Endothelial cell of umbilical vein (primary cell): ENCODE measurements around the gene KRT3. TPM values are rescaled to one million over a fixed set of nuclear protein-coding genes. Genes with fewer than 3 reads are reported as not detected.

Experiments used
- BruUV-seq: library from RNA; stranded (reverse); fragments of 400-500 nt; replicated peaks from 2 replicates; lab custom pipeline; 2021; lab: Mats Ljungman, UMichigan
- CTCF ChIA-PET: fragments of 300-600, 350-600 bp; sonication (Branson Sonifier 250); formaldehyde crosslinking; loops from one replicate; lab custom pipeline; 2021; ENCODE audit warnings: antibody characterized with exemption, inconsistent platforms; lab: Charles Lee
- POLR2A ChIA-PET: fragments of 300-600, 350-600 bp; sonication (Branson Sonifier 250); formaldehyde crosslinking; loops from one replicate; lab custom pipeline; 2021; ENCODE audit warnings: antibody characterized with exemption, inconsistent platforms; lab: Charles Lee
- DNase-seq: peaks from one replicate; pipeline ENCODE4 v3.0.0-alpha.2; 2011; ENCODE audit warnings: low read depth, low spot score
- FAIRE-seq: peaks from 2 replicates; lab custom pipeline; 2011; peaks lifted over from hg19 to GRCh38; lab: Jason Lieb, UNC
- H2AFZ ChIP-seq: 2 replicates; pipeline ENCODE4 v1.6.0; 2012; ENCODE audit warnings: low read depth, low read length, control low read depth, inconsistent platforms
- H3K27ac ChIP-seq: 2 replicates; pipeline ENCODE4 v1.5.1; 2011; ENCODE audit warnings: low read depth, mild to moderate bottlenecking, control low read depth, low read length, moderate library complexity; ENCODE audit not compliant: insufficient read depth
- H3K27me3 ChIP-seq, 2 experiments: 2 replicates each; pipeline versions ENCODE4 v1.6.0 to v1.6.1; 2011; ENCODE audit warnings: low read length in 2 of 2, mixed read lengths in 1 of 2; ENCODE audit not compliant: control insufficient read depth in 2 of 2, insufficient read depth in 2 of 2
- H3K36me3 ChIP-seq, 2 experiments: 2 replicates in 1 of 2; 3 replicates in 1 of 2; pipeline ENCODE4 v1.5.1; 2011; ENCODE audit warnings: low read length in 2 of 2, mild to moderate bottlenecking in 1 of 2, moderate library complexity in 1 of 2; ENCODE audit not compliant: control insufficient read depth in 2 of 2, insufficient read depth in 2 of 2; ENCODE audit errors: extremely low read depth in 1 of 2
- H3K4me1 ChIP-seq: 3 replicates; pipeline ENCODE4 v1.5.1; 2011; ENCODE audit warnings: mild to moderate bottlenecking, low read length; ENCODE audit not compliant: control insufficient read depth, insufficient read depth; ENCODE audit errors: extremely low read depth
- H3K4me2 ChIP-seq: 2 replicates; pipeline ENCODE4 v1.6.1; 2011; ENCODE audit warnings: low read length, control low read depth, mixed read lengths; ENCODE audit not compliant: insufficient read depth
- H3K4me3 ChIP-seq, 3 experiments: fragments of 200-600 bp in 1 of 3; sonication (generic), shearing (Covaris generic) in 1 of 3; replicated peaks in 1 of 3; 2 replicates each; pipeline ENCODE4 v1.5.1; 2011 to 2016; ENCODE audit warnings: control low read depth in 3 of 3, low read length in 3 of 3, mild to moderate bottlenecking in 2 of 3, inconsistent platforms in 1 of 3, low read depth in 1 of 3, moderate library complexity in 1 of 3; ENCODE audit not compliant: insufficient read depth in 1 of 3
- H3K79me2 ChIP-seq: 2 replicates; pipeline ENCODE4 v1.6.0; 2012; ENCODE audit warnings: low read length, inconsistent platforms; ENCODE audit not compliant: control insufficient read depth, insufficient read depth
- H3K9ac ChIP-seq: replicated peaks from 2 replicates; pipeline ENCODE3; 2011; ENCODE audit warnings: low read length, control low read depth; ENCODE audit not compliant: insufficient read depth; ENCODE audit errors: extremely low read depth
- H3K9me1 ChIP-seq: replicated peaks from 3 replicates; pipeline ENCODE4 v1.6.0; 2011; ENCODE audit warnings: mild to moderate bottlenecking, low read length; ENCODE audit not compliant: control insufficient read depth, insufficient read depth; ENCODE audit errors: extremely low read depth
- H3K9me3 ChIP-seq: replicated peaks from 2 replicates; pipeline ENCODE4 v1.5.1; 2012; ENCODE audit warnings: low read length, inconsistent platforms; ENCODE audit not compliant: control insufficient read depth, insufficient read depth
- H4K20me1 ChIP-seq: replicated peaks from 2 replicates; pipeline ENCODE3; 2011; ENCODE audit warnings: mild to moderate bottlenecking, low read length; ENCODE audit not compliant: control insufficient read depth, insufficient read depth; ENCODE audit errors: extremely low read depth
- EZH2 ChIP-seq: IDR thresholded peaks from 2 replicates; pipeline ENCODE4 v1.6.1; 2012; ENCODE audit warnings: borderline replicate concordance, low read depth, mild to moderate bottlenecking, moderate library complexity, low read length, inconsistent platforms; ENCODE audit not compliant: severe bottlenecking
- FOS ChIP-seq: IDR thresholded peaks from 2 replicates; pipeline ENCODE4 v1.6.1; 2011; ENCODE audit warnings: mild to moderate bottlenecking, low read length, moderate library complexity, borderline replicate concordance; ENCODE audit not compliant: insufficient read depth
- GATA2 ChIP-seq: IDR thresholded peaks from 2 replicates; pipeline ENCODE4 v1.7.0; 2011; ENCODE audit warnings: low read depth, mild to moderate bottlenecking, moderate library complexity, mixed read lengths, low read length; ENCODE audit not compliant: insufficient read length, insufficient read depth
- JUN ChIP-seq: IDR thresholded peaks from 2 replicates; pipeline ENCODE4 v1.6.1; 2011; ENCODE audit warnings: borderline replicate concordance, low read depth; ENCODE audit not compliant: insufficient read length, insufficient read depth
- MAX ChIP-seq: IDR thresholded peaks from 2 replicates; pipeline ENCODE4 v1.6.1; 2011; ENCODE audit not compliant: insufficient read depth, insufficient read length
- MYC ChIP-seq: IDR thresholded peaks from one replicate; pipeline ENCODE4 v1.6.1; 2011; ENCODE audit warnings: mild to moderate bottlenecking, low read depth, low read length
- POLR2A ChIP-seq: IDR thresholded peaks from 2 replicates; pipeline ENCODE4 v1.6.1; 2012; ENCODE audit warnings: low read depth, mild to moderate bottlenecking, control low read depth, low read length
- POLR2AphosphoS5 ChIP-seq: IDR thresholded peaks from 2 replicates; pipeline ENCODE4 v1.6.1; 2012; ENCODE audit warnings: low read depth, mild to moderate bottlenecking, control low read depth, low read length, moderate library complexity; ENCODE audit not compliant: insufficient read depth
- dilution Hi-C: fragments of 300-500 bp; cut with MboI; formaldehyde crosslinking; loops from one replicate; pipeline ENCODE4 v1.15.0; 2019; ENCODE audit warnings: low sequenced_read_pairs; ENCODE audit not compliant: extremely low pct_ligation_motif_present
- intact Hi-C: fragments of 100-400 bp; cut with micrococcal nuclease; formaldehyde crosslinking; loops from one replicate; pipeline ENCODE4 v1.10.0; 2022
- polyA plus RNA-seq, 4 experiments: library from polyadenylated mRNA; depleted of rRNA in 3 of 4; stranded (reverse) in 3 of 4; unstranded in 1 of 4; fragments of >200 nt; gene quantifications; 2 replicates each; pipeline versions ENCODE4 v1.2.1 to v1.2.3, GENCODE V29; 2011 to 2012; ENCODE audit warnings: missing spikeins in 1 of 4
- total RNA-seq: library from RNA; stranded (reverse); gene quantifications from 2 replicates; pipeline ENCODE4 v1.2.3, GENCODE V29; 2021
- TF ChIP-seq, protein P1 (sequence below), 2 donors: IDR thresholded peaks; 1 replicate in 1 of 2; 2 replicates in 1 of 2; pipeline ENCODE4 v1.5.1; 2011; ENCODE audit warnings: low read length in 2 of 2, mild to moderate bottlenecking in 2 of 2, moderate library complexity in 2 of 2, control low read depth in 1 of 2, inconsistent platforms in 1 of 2, low read depth in 1 of 2; ENCODE audit not compliant: insufficient read depth in 1 of 2; ENCODE audit errors: extremely low read depth in 1 of 2

The KRT3 gene
- total and polyA plus RNA-seq, 2 donors (not counting 3 experiments of a cell fraction or from before 2014, with no cell fraction given) = not detected

DNA sequence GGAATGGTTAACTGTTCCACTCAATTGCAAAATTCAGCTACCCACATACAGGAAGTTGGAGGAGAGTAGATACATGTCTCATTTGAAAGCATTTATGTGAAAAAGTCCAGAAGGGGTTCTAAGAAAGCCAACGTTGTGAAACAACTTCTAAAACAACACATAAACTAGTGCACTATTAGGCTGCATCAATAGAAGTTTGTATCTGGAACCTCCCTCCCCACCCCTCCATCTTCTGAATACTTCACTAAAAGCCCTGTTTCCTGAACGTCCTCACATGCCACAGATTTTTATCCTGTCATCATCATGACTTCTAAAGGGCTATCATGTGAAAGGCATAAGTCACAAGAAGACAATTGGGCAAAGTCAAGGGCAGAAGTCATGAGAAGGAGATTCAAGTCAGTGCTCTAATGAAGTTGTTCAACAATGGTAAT, 32.7 kb upstream of the KRT3 start:
- Histone ChIP-seq H2AFZ (no peak overlapping the region), H3K4me2 (no peak overlapping the region), H3K79me2 (no peaks in the 10 kb centered on the region), H3K4me3 (no peak overlapping the region), H3K4me1 (no peaks in the 10 kb centered on the region), H3K27me3 (peaks cover 2 to 3% of the 10 kb centered on the region in 2 experiments), H3K9ac (no peak overlapping the region), H3K27ac (no peak overlapping the region), H3K9me1 (no peaks in the 10 kb centered on the region), H4K20me1 (no peaks in the 10 kb centered on the region), H3K36me3 (no peaks in the 10 kb centered on the region), H3K9me3 (no peaks in the 10 kb centered on the region)
- ChIA-PET POLR2A (no interaction called here), CTCF (no interaction called here)
- DNase-seq = no peak
- dilution Hi-C loops = no loop called here
- TF ChIP-seq MYC = no peak
- TF ChIP-seq EZH2 = no peak
- no peak for TF ChIP-seq JUN
- TF ChIP-seq GATA2 = no peak
- TF ChIP-seq, protein P1, sequence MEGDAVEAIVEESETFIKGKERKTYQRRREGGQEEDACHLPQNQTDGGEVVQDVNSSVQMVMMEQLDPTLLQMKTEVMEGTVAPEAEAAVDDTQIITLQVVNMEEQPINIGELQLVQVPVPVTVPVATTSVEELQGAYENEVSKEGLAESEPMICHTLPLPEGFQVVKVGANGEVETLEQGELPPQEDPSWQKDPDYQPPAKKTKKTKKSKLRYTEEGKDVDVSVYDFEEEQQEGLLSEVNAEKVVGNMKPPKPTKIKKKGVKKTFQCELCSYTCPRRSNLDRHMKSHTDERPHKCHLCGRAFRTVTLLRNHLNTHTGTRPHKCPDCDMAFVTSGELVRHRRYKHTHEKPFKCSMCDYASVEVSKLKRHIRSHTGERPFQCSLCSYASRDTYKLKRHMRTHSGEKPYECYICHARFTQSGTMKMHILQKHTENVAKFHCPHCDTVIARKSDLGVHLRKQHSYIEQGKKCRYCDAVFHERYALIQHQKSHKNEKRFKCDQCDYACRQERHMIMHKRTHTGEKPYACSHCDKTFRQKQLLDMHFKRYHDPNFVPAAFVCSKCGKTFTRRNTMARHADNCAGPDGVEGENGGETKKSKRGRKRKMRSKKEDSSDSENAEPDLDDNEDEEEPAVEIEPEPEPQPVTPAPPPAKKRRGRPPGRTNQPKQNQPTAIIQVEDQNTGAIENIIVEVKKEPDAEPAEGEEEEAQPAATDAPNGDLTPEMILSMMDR (IDR thresholded peaks at IDR 0.05; ENCODE audit: extremely low read depth in 1 of 2, insufficient read depth in 1 of 2, low read depth in 1 of 2, low read length in 2 of 2) = no peak
- TF ChIP-seq POLR2A = no peak
- no peak for TF ChIP-seq POLR2AphosphoS5
- TF ChIP-seq FOS = no peak
- TF ChIP-seq MAX = no peak
- intact Hi-C loops = no loop called here
- BruUV-seq = no TSS peak
- no peak for FAIRE-seq
